K562 (cell line): ENCODE results near the gene PITHD1. TPM values are rescaled to one million over a fixed set of nuclear protein-coding genes. Genes with fewer than 3 reads are reported as not detected.

Experiments used
- ATF4 ChIP-seq: fragments of 450-650 bp; formaldehyde crosslinking; IDR thresholded peaks from 2 replicates; pipeline ENCODE4 v1.4.0; 2022; ENCODE audit warnings: mild to moderate bottlenecking, moderate library complexity
- HCFC1 ChIP-seq: IDR thresholded peaks from 2 replicates; pipeline ENCODE4 v1.6.1; 2012; ENCODE audit warnings: low read depth, low read length, improper control_type of control experiment
- HMGXB4 ChIP-seq: sonication (generic); formaldehyde crosslinking; IDR thresholded peaks from 2 replicates; pipeline ENCODE4 v1.8.1; 2023; ENCODE audit warnings: mild to moderate bottlenecking, missing genetic modification reagents
- KLF16 ChIP-seq: IDR thresholded peaks from 2 replicates; pipeline ENCODE4 v1.6.1; 2016; ENCODE audit warnings: antibody characterized with exemption
- MTF1 ChIP-seq: fragments of 250-450 bp; sonication (Bioruptor Pico); IDR thresholded peaks from 2 replicates; pipeline ENCODE4 v1.9.0; 2021; ENCODE audit warnings: moderate library complexity, mild to moderate bottlenecking, inconsistent platforms, borderline replicate concordance
- NFATC3 ChIP-seq: fragments of 450-650 bp; IDR thresholded peaks from 2 replicates; pipeline ENCODE4 v1.6.1; 2017; ENCODE audit warnings: mild to moderate bottlenecking
- NFRKB ChIP-seq: fragments of 450-650 bp; IDR thresholded peaks from 2 replicates; pipeline ENCODE4 v1.6.1; 2016; ENCODE audit warnings: low read depth
- NR1H2 ChIP-seq: sonication (generic); formaldehyde crosslinking; IDR thresholded peaks from 2 replicates; pipeline ENCODE4 v1.4.0; 2020; ENCODE audit warnings: mild to moderate bottlenecking, missing genetic modification reagents
- PHF20 ChIP-seq: fragments of 450-650 bp; IDR thresholded peaks from 2 replicates; pipeline ENCODE4 v1.6.1; 2018; ENCODE audit not compliant: partially characterized antibody
- TAF9B ChIP-seq: fragments of 450-650 bp; IDR thresholded peaks from 2 replicates; pipeline ENCODE4 v1.6.1; 2018; ENCODE audit warnings: mild to moderate bottlenecking; ENCODE audit not compliant: partially characterized antibody
- TFAP4 ChIP-seq: sonication (generic); formaldehyde crosslinking; IDR thresholded peaks from 2 replicates; pipeline ENCODE4 v1.8.0; 2022; ENCODE audit warnings: missing genetic modification reagents, mild to moderate bottlenecking, moderate library complexity, borderline replicate concordance
- THAP12 ChIP-seq: fragments of 250-450 bp; sonication (Bioruptor Pico); IDR thresholded peaks from 2 replicates; pipeline ENCODE4 v1.9.0; 2021; ENCODE audit warnings: mild to moderate bottlenecking, inconsistent platforms
- TOE1 ChIP-seq, 2 experiments: fragments of 450-650 bp in 1 of 2; sonication (generic) in 1 of 2; formaldehyde crosslinking in 1 of 2; IDR thresholded peaks; 2 replicates each; pipeline versions ENCODE4 v1.7.1 to v1.8.0; 2016 to 2022; ENCODE audit warnings: borderline replicate concordance in 2 of 2, mild to moderate bottlenecking in 2 of 2, antibody characterized with exemption in 1 of 2, inconsistent platforms in 1 of 2, low read depth in 1 of 2, missing genetic modification reagents in 1 of 2, moderate library complexity in 1 of 2
- TRIM25 ChIP-seq: fragments of 450-650 bp; IDR thresholded peaks from 2 replicates; pipeline ENCODE4 v1.7.0; 2016; ENCODE audit warnings: borderline replicate concordance
- U2AF1 ChIP-seq: fragments of 200-400 bp; formaldehyde crosslinking; optimal IDR thresholded peaks from 2 replicates; pipeline ENCODE3; 2017; ENCODE audit warnings: mild to moderate bottlenecking, low read depth, low read length, moderate library complexity
- ZNF589 ChIP-seq: fragments of 200-800 bp; sonication (Bioruptor generic); IDR thresholded peaks from 2 replicates; pipeline ENCODE4 v1.6.1; 2016; ENCODE audit warnings: low read depth, missing genetic modification characterization, missing compliant biosample characterization
- polyA plus RNA-seq, 8 experiments: library from polyadenylated mRNA; depleted of rRNA in 4 of 8; stranded (reverse) in 5 of 8; unstranded in 3 of 8; fragments of >200 nt; fragmentation: Nextera tagmentation in 2 of 8; fragmentation: Illumina TruSeq in 1 of 8; extraction: Ambion mirVana in 2 of 8; extraction: Trizol in 1 of 8; gene quantifications; 2 replicates each; pipeline versions ENCODE4 v1.2.1 to v1.2.3, GENCODE V29; 2011 to 2014; ENCODE audit warnings: inconsistent platforms in 1 of 8, missing spikeins in 1 of 8
- total RNA-seq, 7 experiments: library from RNA; depleted of rRNA in 6 of 7; stranded (reverse); fragments of >200 nt in 6 of 7; fragmentation: Illumina TruSeq in 2 of 7; extraction: Trizol in 2 of 7; gene quantifications; 2 replicates each; pipeline versions ENCODE4 v1.2.1 to v1.2.3, GENCODE V29; 2011 to 2021; ENCODE audit warnings: low replicate concordance in 1 of 7
- TF ChIP-seq, protein P1 (sequence below): sonication (generic); formaldehyde crosslinking; IDR thresholded peaks from 2 replicates; pipeline ENCODE4 v1.9.0; 2022; ENCODE audit warnings: mild to moderate bottlenecking, missing genetic modification reagents

Gene PITHD1
- total and polyA plus RNA-seq, 9 of the 15 experiments (the other 6 are each of a cell fraction or from before 2014, with no cell fraction given) = 46.5 to 175 (median 149) TPM

DNA sequence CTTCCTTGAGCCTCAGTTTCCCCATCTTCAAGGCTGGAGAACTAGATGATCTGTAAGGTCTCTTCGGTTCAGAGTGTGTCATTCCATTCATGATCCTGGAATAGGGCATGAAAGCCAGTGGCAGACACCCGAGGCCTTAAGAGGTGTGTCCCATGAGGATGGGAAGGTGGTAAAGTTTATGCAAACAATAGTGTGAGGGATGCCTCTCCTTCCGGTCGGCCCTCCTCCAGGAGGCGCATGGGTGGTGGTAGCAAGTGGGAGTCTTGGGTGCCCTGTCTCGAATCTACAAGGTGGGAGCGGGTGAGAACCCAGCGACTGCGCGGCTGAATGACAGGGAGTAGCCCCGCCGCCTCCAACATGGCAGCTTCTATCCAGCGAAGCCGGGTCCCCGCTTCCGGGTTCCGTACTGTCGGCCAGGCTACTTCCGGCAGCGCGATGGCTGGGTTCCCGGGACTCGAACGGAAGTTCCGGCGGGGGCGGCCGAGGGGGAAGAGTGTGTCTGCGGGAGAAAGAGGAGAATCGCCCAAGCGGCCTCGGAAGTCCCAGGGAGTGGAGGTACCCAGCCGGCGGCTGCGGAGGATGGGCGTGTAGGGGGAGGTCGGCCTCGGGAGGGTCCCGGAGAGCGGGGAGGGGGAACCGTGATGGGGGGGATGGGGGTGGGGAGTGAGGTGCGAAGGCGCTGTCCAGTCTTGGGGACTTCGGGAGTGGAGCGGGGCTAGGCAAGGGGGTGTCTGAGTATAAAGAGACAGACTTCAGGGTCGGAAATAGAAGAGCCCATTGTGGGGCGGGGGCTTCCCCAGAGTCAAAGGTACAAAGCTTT lies 12.7 kb downstream of the PITHD1 start, which contains the start of gene LYPLA2 (continued):
- TF ChIP-seq NFATC3 = 0 out of 2 replicates have a peak, but pooled peaks have one; percentile 50
- peak; percentile 84 for TF ChIP-seq HCFC1
- no peak for TF ChIP-seq KLF16
- TF ChIP-seq ZNF589 (CRISPR knock-in tag) = 0 out of 2 replicates have a peak, but pooled peaks have one; percentile 30
- peak; percentile 55; the same call in 1 of the 2 replicates for TF ChIP-seq HMGXB4 (CRISPR knock-in tag)
- TF ChIP-seq MTF1 (CRISPR knock-in tag) = no peak
- TF ChIP-seq TFAP4 (CRISPR knock-in tag) = peak; percentile 86
- TF ChIP-seq TOE1 (IDR thresholded peaks at IDR 0.05; ENCODE audit: borderline replicate concordance) = peak; percentile 36; the same call in 1 of the 2 replicates
- no peak for TF ChIP-seq TOE1 (CRISPR knock-in tag; IDR thresholded peaks at IDR 0.05; ENCODE audit: borderline replicate concordance, low read depth)
- peak; percentile 83 for TF ChIP-seq NR1H2 (CRISPR knock-in tag)
- no peak for TF ChIP-seq U2AF1
- peak; percentile 93 for TF ChIP-seq PHF20
- TF ChIP-seq, protein P1, sequence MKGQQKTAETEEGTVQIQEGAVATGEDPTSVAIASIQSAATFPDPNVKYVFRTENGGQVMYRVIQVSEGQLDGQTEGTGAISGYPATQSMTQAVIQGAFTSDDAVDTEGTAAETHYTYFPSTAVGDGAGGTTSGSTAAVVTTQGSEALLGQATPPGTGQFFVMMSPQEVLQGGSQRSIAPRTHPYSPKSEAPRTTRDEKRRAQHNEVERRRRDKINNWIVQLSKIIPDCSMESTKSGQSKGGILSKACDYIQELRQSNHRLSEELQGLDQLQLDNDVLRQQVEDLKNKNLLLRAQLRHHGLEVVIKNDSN = 0 out of 2 replicates have a peak, but pooled peaks have one; percentile 26
- peak; percentile 72; the same call in 1 of the 2 replicates for TF ChIP-seq NFRKB
- TF ChIP-seq TAF9B = peak; percentile 59
- TF ChIP-seq ATF4 (CRISPR knock-in tag) = peak; percentile 18; the same call in 1 of the 2 replicates
- TF ChIP-seq TRIM25 = peak; percentile 28; the same call in 1 of the 2 replicates
- TF ChIP-seq THAP12 (CRISPR knock-in tag) = peak; percentile 83
